HepG2 (cell line): ENCODE data around the gene ESYT2. TPM values are rescaled to one million over a fixed set of nuclear protein-coding genes. Genes with fewer than 3 reads are reported as not detected.
A peak's percentile ranks its signal among the peaks of the same experiment; 100 is the strongest.

ENCODE experiments used
- ATAC-seq: fragments of 200-7000 bp; cut with Tn5 transposase; 3 replicates; pipeline ENCODE4 v1.9.1; 2020; ENCODE audit warnings: mild to moderate bottlenecking, moderate library complexity
- BruUV-seq: library from RNA; stranded (reverse); fragments of 400-500 nt; replicated peaks from 2 replicates; lab custom pipeline; 2021; lab: Mats Ljungman, UMichigan
- CTCF ChIA-PET: fragments of 300-600 bp; formaldehyde crosslinking; extraction: SDS; loops from one replicate; lab custom pipeline; 2021; ENCODE audit warnings: low total read pairs, inconsistent platforms, low intra/inter-chr PET ratio; lab: Yijun Ruan, JAX
- POLR2A ChIA-PET: fragments of 350-600 bp; sonication (Branson Sonifier 250); formaldehyde crosslinking; loops from one replicate; lab custom pipeline; 2020; ENCODE audit warnings: antibody characterized with exemption, inconsistent platforms; lab: Yijun Ruan, JAX
- DNase-seq: peaks from one replicate; pipeline ENCODE4 v3.0.0-alpha.2; 2015; ENCODE audit warnings: low spot score
- FAIRE-seq: peaks from 3 replicates; lab custom pipeline; 2011; peaks lifted over from hg19 to GRCh38; lab: Jason Lieb, UNC
- H2AFZ ChIP-seq: one replicate; pipeline ENCODE4 v1.6.1; 2011; ENCODE audit warnings: low read length, inconsistent platforms
- H3K27ac ChIP-seq: fragments of 300-600 bp; 3 replicates; pipeline ENCODE4 v1.8.0; 2011; ENCODE audit warnings: mixed run types, mild to moderate bottlenecking, mixed read lengths, low read length, inconsistent platforms; ENCODE audit not compliant: insufficient read depth; ENCODE audit errors: extremely low read length
- H3K27me3 ChIP-seq, 2 experiments: fragments of 200-600 bp in 1 of 2; 2 replicates in 1 of 2; 3 replicates in 1 of 2; pipeline versions ENCODE4 v1.6.0 to v1.8.0; 2011; ENCODE audit warnings: low read length in 2 of 2, mild to moderate bottlenecking in 2 of 2, moderate library complexity in 2 of 2, inconsistent platforms in 1 of 2; ENCODE audit not compliant: insufficient read depth in 2 of 2, control insufficient read depth in 1 of 2
- H3K36me3 ChIP-seq, 2 experiments: fragments of 200-600 bp in 1 of 2; replicated peaks in 1 of 2; 2 replicates in 1 of 2; 3 replicates in 1 of 2; pipeline versions ENCODE4 v1.5.1 to v1.8.0; 2011; ENCODE audit warnings: low read length in 2 of 2, inconsistent platforms in 1 of 2; ENCODE audit not compliant: insufficient read depth in 2 of 2, control insufficient read depth in 1 of 2
- H3K4me1 ChIP-seq: 2 replicates; pipeline ENCODE4 v1.5.1; 2012; ENCODE audit warnings: low read length, inconsistent platforms; ENCODE audit not compliant: insufficient read depth
- H3K4me2 ChIP-seq: 2 replicates; pipeline ENCODE4 v1.6.0; 2011; ENCODE audit warnings: low read depth, low read length, inconsistent platforms
- H3K4me3 ChIP-seq, 3 experiments: fragments of 200-600 bp in 1 of 3; sonication (generic), shearing (Covaris generic) in 1 of 3; replicated peaks in 1 of 3; 2 replicates each; pipeline ENCODE4 v1.5.1; 2011 to 2016; ENCODE audit warnings: low read length in 3 of 3, inconsistent platforms in 2 of 3, low read depth in 2 of 3, mild to moderate bottlenecking in 2 of 3, control low read depth in 1 of 3, mixed read lengths in 1 of 3; ENCODE audit not compliant: insufficient read depth in 1 of 3
- H3K79me2 ChIP-seq: one replicate; pipeline ENCODE4 v1.6.1; 2011; ENCODE audit warnings: low read length, inconsistent platforms; ENCODE audit not compliant: insufficient read depth
- H3K9ac ChIP-seq: 2 replicates; pipeline ENCODE4 v1.6.0; 2011; ENCODE audit warnings: mild to moderate bottlenecking, low read depth, low read length, inconsistent platforms; ENCODE audit not compliant: insufficient read depth
- H3K9me3 ChIP-seq: 2 replicates; pipeline ENCODE4 v1.5.1; 2012; ENCODE audit warnings: mild to moderate bottlenecking, low read length
- H4K20me1 ChIP-seq: 2 replicates; pipeline ENCODE4 v1.6.0; 2011; ENCODE audit warnings: inconsistent platforms, mild to moderate bottlenecking, low read length, moderate library complexity; ENCODE audit not compliant: insufficient read depth
- AKAP8 ChIP-seq: sonication (generic); formaldehyde crosslinking; IDR thresholded peaks from 2 replicates; pipeline ENCODE4 v1.5.1; 2020; ENCODE audit warnings: mild to moderate bottlenecking, missing genetic modification reagents
- HDAC2 ChIP-seq: sonication (generic); formaldehyde crosslinking; IDR thresholded peaks from 2 replicates; pipeline ENCODE4 v1.4.0; 2020; ENCODE audit warnings: missing genetic modification reagents
- IKZF4 ChIP-seq: sonication (generic); formaldehyde crosslinking; IDR thresholded peaks from 2 replicates; pipeline ENCODE4 v1.5.1; 2020; ENCODE audit warnings: borderline replicate concordance, mild to moderate bottlenecking, low read depth, missing genetic modification reagents; ENCODE audit errors: not compliant biosample characterization
- ISX ChIP-seq: sonication (generic); formaldehyde crosslinking; conservative IDR thresholded peaks from 2 replicates; pipeline ENCODE4 v1.5.0; 2020; ENCODE audit warnings: missing genetic modification reagents
- KDM2A ChIP-seq: sonication (generic); formaldehyde crosslinking; IDR thresholded peaks from 2 replicates; pipeline ENCODE4 v1.4.0; 2020; ENCODE audit warnings: low read depth, missing genetic modification reagents, borderline replicate concordance
- KDM5A ChIP-seq: fragments of 200-600 bp; sonication (generic); IDR thresholded peaks from 2 replicates; pipeline ENCODE4 v1.7.0; 2018; ENCODE audit warnings: antibody characterized with exemption, mild to moderate bottlenecking, low read length, borderline replicate concordance
- MAFF ChIP-seq: IDR thresholded peaks from 2 replicates; pipeline ENCODE4 v1.6.1; 2011; ENCODE audit warnings: low read depth, low read length, improper control_type of control experiment
- MAFK ChIP-seq, 2 experiments: IDR thresholded peaks in 1 of 2; conservative IDR thresholded peaks in 1 of 2; 2 replicates each; pipeline ENCODE4 v1.6.1; 2011; ENCODE audit warnings: improper control_type of control experiment in 2 of 2, low read length in 2 of 2
- RAD51 ChIP-seq: fragments of 450-650 bp; IDR thresholded peaks from 2 replicates; pipeline ENCODE4 v1.6.1; 2016; ENCODE audit warnings: borderline replicate concordance
- SIN3A ChIP-seq: IDR thresholded peaks from 2 replicates; pipeline ENCODE4 v1.6.1; 2011; ENCODE audit warnings: low read depth, mild to moderate bottlenecking, control low read depth, low read length, borderline replicate concordance
- SSRP1 ChIP-seq: IDR thresholded peaks from 2 replicates; pipeline ENCODE4 v1.6.1; 2016; ENCODE audit warnings: control low read depth
- ZBTB20 ChIP-seq: sonication (generic); formaldehyde crosslinking; IDR thresholded peaks from 2 replicates; pipeline ENCODE4 v1.8.1; 2023; ENCODE audit warnings: missing genetic modification reagents, low read depth, mild to moderate bottlenecking, borderline replicate concordance
- ZFYVE20 ChIP-seq: sonication (generic); formaldehyde crosslinking; IDR thresholded peaks from 2 replicates; pipeline ENCODE4 v1.8.0; 2023; ENCODE audit warnings: low read depth, mild to moderate bottlenecking, moderate library complexity, missing genetic modification reagents, borderline replicate concordance
- ZNF20 ChIP-seq: sonication (generic); formaldehyde crosslinking; IDR thresholded peaks from 2 replicates; pipeline ENCODE4 v1.4.0; 2020; ENCODE audit warnings: mild to moderate bottlenecking, moderate library complexity, missing genetic modification reagents
- ZNF230 ChIP-seq: sonication (generic); formaldehyde crosslinking; IDR thresholded peaks from 2 replicates; pipeline ENCODE4 v1.4.0; 2020; ENCODE audit warnings: mild to moderate bottlenecking, missing genetic modification reagents
- ZNF329 ChIP-seq: sonication (generic); formaldehyde crosslinking; IDR thresholded peaks from 2 replicates; pipeline ENCODE4 v1.9.0; 2021; ENCODE audit warnings: low read depth, mild to moderate bottlenecking, missing genetic modification reagents
- ZNF614 ChIP-seq: IDR thresholded peaks from 2 replicates; pipeline ENCODE4 v1.6.1; 2018; ENCODE audit warnings: missing biosample characterization, missing genetic modification reagents, inconsistent platforms, borderline replicate concordance
- ZNF737 ChIP-seq: sonication (generic); formaldehyde crosslinking; IDR thresholded peaks from 2 replicates; pipeline ENCODE4 v1.5.0; 2020; ENCODE audit warnings: missing genetic modification reagents, mild to moderate bottlenecking, borderline replicate concordance
- ZNF772 ChIP-seq: sonication (generic); formaldehyde crosslinking; IDR thresholded peaks from 2 replicates; pipeline ENCODE4 v1.5.0; 2020; ENCODE audit warnings: mild to moderate bottlenecking, missing genetic modification reagents
- ZNF816 ChIP-seq: sonication (generic); formaldehyde crosslinking; IDR thresholded peaks from 2 replicates; pipeline ENCODE4 v1.8.0; 2022; ENCODE audit warnings: missing genetic modification reagents, mild to moderate bottlenecking, borderline replicate concordance
- ZSCAN25 ChIP-seq: sonication (generic); formaldehyde crosslinking; IDR thresholded peaks from 2 replicates; pipeline ENCODE4 v1.8.0; 2022; ENCODE audit warnings: mild to moderate bottlenecking, missing genetic modification reagents
- ZZZ3 ChIP-seq: sonication (generic); formaldehyde crosslinking; IDR thresholded peaks from 2 replicates; pipeline ENCODE4 v1.4.0; 2020; ENCODE audit warnings: missing genetic modification reagents, mild to moderate bottlenecking, borderline replicate concordance
- WGBS: methylation state at CpG from one replicate; pipeline ENCODE4 v1.1.6; 2017; ENCODE audit warnings: low lambda C conversion rate; 5-methylcytosine and 5-hydroxymethylcytosine counted together
- in situ Hi-C: cut with HindIII; loops from 2 replicates; pipeline ENCODE4 v1.10.0; 2017; ENCODE audit warnings: low pct_unique_long_range_greater_than_20kb; ENCODE audit not compliant: extremely low pct_ligation_motif_present
- intact Hi-C: fragments of 100-400 bp; cut with micrococcal nuclease; formaldehyde crosslinking; loops from one replicate; pipeline ENCODE4 v1.10.0; 2022; ENCODE audit not compliant: unreplicated experiment
- polyA plus RNA-seq, 8 experiments: library from polyadenylated mRNA; depleted of rRNA in 3 of 8; stranded (reverse) in 7 of 8; unstranded in 1 of 8; fragments of >200 nt; fragmentation: Illumina TruSeq in 4 of 8; extraction: Trizol in 4 of 8; gene quantifications; 2 replicates each; pipeline versions ENCODE4 v1.2.1 to v1.2.3, GENCODE V29; 2011 to 2016; ENCODE audit warnings: low read depth in 4 of 8, missing spikeins in 1 of 8, mixed read lengths in 1 of 8; ENCODE audit not compliant: insufficient read depth in 1 of 8
- total RNA-seq, 5 experiments: library from RNA; depleted of rRNA; stranded (reverse); fragments of >200 nt; fragmentation: Illumina TruSeq; extraction: Trizol; gene quantifications; 2 replicates each; pipeline ENCODE4 v1.2.3, GENCODE V29; 2016; ENCODE audit warnings: low read depth in 1 of 5
- TF ChIP-seq, protein P1 (sequence below): sonication (generic); formaldehyde crosslinking; IDR thresholded peaks from 2 replicates; pipeline ENCODE4 v1.8.0; 2022; ENCODE audit warnings: mild to moderate bottlenecking, missing genetic modification reagents; ENCODE audit not compliant: insufficient replicate concordance
- TF ChIP-seq, protein P2 (sequence below): IDR thresholded peaks from 2 replicates; pipeline ENCODE4 v1.6.1; 2016; ENCODE audit warnings: missing genetic modification reagents, missing compliant biosample characterization

The ESYT2 gene
- total and polyA plus RNA-seq, 2 of the 13 experiments (the other 11 are each of a cell fraction or from before 2014, with no cell fraction given) = 28.5 to 37.3 TPM

DNA sequence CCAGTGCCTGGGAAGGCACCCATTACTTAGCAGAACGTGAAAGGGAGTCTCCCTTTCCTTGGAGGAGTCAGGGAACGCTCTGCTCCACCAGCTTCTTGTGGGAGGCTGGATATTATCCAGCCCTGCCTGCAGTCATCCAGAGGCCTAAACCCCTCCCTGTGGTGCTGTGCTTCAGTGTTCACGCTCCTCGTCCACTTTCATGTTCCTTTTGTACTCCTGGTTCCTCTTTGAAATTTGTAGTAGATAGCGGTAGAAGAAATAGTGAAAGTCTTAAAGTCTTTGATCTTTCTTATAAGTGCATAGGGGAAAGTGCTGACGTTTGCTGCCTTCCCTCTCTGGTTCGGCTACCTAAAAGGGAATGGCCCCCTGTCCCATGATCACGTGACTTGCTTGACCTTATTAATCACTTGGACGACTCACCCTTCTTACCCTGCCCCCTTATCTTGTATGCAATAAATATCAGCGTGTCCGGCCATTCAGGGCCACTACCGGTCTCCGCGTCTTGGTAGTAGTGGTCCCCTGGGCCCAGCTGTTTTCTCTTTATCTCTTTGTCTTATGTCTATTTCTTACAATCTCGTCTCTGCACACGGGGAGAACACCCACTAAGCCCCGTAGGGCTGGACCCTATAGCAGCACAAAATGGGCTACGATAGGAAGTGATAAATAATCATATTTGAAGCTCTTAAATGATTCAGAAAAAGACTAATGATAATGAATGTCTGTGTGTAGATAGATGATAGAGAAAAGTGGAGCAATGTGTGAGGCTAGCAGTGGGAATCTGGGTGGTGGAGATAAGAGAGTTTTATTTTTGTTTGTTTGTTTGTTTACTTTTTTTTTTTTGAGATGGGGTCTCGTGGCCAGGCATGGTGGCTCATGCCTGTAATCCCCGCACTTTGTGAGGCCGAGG is 5.8 kb upstream of the ESYT2 start:
- BruUV-seq = no TSS peak
- ChIA-PET CTCF (no interaction called here), POLR2A (interaction anchor here (5.0 kb wide), 1 partner anchor 15 kb away, joined by 30 read pairs; no protein-coding TSS in a partner anchor)
- ATAC-seq (no peak), FAIRE-seq (no peak), DNase-seq (no peak)
- WGBS = 18% methylated on average over 21 of the region's 21 CpGs
- Histone ChIP-seq H3K4me1 (peaks cover 37% of the 10 kb centered on the region), H3K27me3 (no peaks in the 10 kb centered on the region), H3K4me3 (peak overlapping the region; percentile 16 to 37 (median 33); a peak in 4 of 6 replicates), H2AFZ (no peak overlapping the region), H3K79me2 (no peaks in the 10 kb centered on the region), H3K4me2 (peak overlapping the region; percentile 70), H3K36me3 (no peaks in the 10 kb centered on the region), H3K27ac (no peak overlapping the region), H3K9ac (no peak overlapping the region), H3K9me3 (no peaks in the 10 kb centered on the region), H4K20me1 (no peaks in the 10 kb centered on the region)
- in situ Hi-C loops (no loop called here), intact Hi-C loops (no loop called here)
- no peak for TF ChIP-seq ZNF737 (CRISPR knock-in tag)
- no peak for TF ChIP-seq KDM5A
- no peak for TF ChIP-seq ZNF772
- no peak for TF ChIP-seq ZBTB20
- no peak for TF ChIP-seq ZZZ3 (CRISPR knock-in tag)
- TF ChIP-seq KDM2A (CRISPR knock-in tag) = no peak
- peak; percentile 57 to 68; a peak in 3 of 4 replicates for TF ChIP-seq MAFK (conservative IDR thresholded peaks at IDR 0.05 in 1 of 2, IDR thresholded peaks at IDR 0.05 in 1 of 2; ENCODE audit: low read length in 2 of 2)
- no peak for TF ChIP-seq SSRP1 (CRISPR knock-in tag)
- TF ChIP-seq RAD51 = peak; percentile 88
- TF ChIP-seq, protein P1, sequence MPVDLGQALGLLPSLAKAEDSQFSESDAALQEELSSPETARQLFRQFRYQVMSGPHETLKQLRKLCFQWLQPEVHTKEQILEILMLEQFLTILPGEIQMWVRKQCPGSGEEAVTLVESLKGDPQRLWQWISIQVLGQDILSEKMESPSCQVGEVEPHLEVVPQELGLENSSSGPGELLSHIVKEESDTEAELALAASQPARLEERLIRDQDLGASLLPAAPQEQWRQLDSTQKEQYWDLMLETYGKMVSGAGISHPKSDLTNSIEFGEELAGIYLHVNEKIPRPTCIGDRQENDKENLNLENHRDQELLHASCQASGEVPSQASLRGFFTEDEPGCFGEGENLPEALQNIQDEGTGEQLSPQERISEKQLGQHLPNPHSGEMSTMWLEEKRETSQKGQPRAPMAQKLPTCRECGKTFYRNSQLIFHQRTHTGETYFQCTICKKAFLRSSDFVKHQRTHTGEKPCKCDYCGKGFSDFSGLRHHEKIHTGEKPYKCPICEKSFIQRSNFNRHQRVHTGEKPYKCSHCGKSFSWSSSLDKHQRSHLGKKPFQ (CRISPR knock-in tag) = no peak
- TF ChIP-seq ZNF329 (CRISPR knock-in tag) = no peak
- no peak for TF ChIP-seq SIN3A
- no peak for TF ChIP-seq ISX (CRISPR knock-in tag)
- no peak for TF ChIP-seq ZNF20 (CRISPR knock-in tag)
- no peak for TF ChIP-seq IKZF4 (CRISPR knock-in tag)
- TF ChIP-seq ZNF816 (CRISPR knock-in tag) = no peak
- no peak for TF ChIP-seq AKAP8
- TF ChIP-seq ZNF614 (CRISPR knock-in tag) = no peak
- TF ChIP-seq MAFF = peak; percentile 52
- TF ChIP-seq, protein P2, sequence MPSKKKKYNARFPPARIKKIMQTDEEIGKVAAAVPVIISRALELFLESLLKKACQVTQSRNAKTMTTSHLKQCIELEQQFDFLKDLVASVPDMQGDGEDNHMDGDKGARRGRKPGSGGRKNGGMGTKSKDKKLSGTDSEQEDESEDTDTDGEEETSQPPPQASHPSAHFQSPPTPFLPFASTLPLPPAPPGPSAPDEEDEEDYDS (CRISPR knock-in tag) = no peak
- no peak for TF ChIP-seq ZSCAN25
- no peak for TF ChIP-seq ZNF230 (CRISPR knock-in tag)
- TF ChIP-seq HDAC2 = no peak
- no peak for TF ChIP-seq ZFYVE20
